Hematopoietic multipotent progenitor cell (in vitro differentiated cells): ENCODE data around the gene ATP6V0D1. TPM values are rescaled to one million over a fixed set of nuclear protein-coding genes. Genes with fewer than 3 reads are reported as not detected.

Source experiments
- DNase-seq, 3 donors: peaks; one replicate each; pipeline ENCODE4 v3.0.0-alpha.2; 2011 to 2015; ENCODE audit warnings: low read depth in 2 of 3, low spot score in 2 of 3
- small RNA-seq: library from RNA; depleted of rRNA; stranded (forward); fragments of <200 nt; gene quantifications from one replicate; pipeline ENCODE3, GENCODE V24; 2012
- total RNA-seq: library from RNA; depleted of rRNA; stranded (reverse); fragments of >200 nt; gene quantifications from one replicate; pipeline ENCODE4 v1.2.3, GENCODE V29; 2012

ATP6V0D1 gene
- total RNA-seq, 1 donor, result 153 TPM

- no peak for DNase-seq
Observed at GRCh38 chr16:67395458-67396158, 85.3 kb downstream of the ATP6V0D1 start.

GRCh38 chr16:67395105-67395457, 85.9 kb downstream of the ATP6V0D1 start:
- DNase-seq, result no peak

- DNase-seq, result peak in 2 of 3 donors; percentile 58 to 79
Observed at GRCh38 chr16:67394155-67395104, 86.5 kb downstream of the ATP6V0D1 start.

- DNase-seq, result no peak
Observed at GRCh38 chr16:67393788-67394154, 87.2 kb downstream of the ATP6V0D1 start.

GRCh38 chr16:67393111-67393787, 87.7 kb downstream of the ATP6V0D1 start, which contains the start of gene TPPP3:
Gene TPPP3 (minus strand): TSS chr16:67393498. CDS start chr16:67391111, 2,387 bp downstream.
- peak in 2 of 3 donors; percentile 53 to 71 for DNase-seq

- DNase-seq, result no peak
Observed at GRCh38 chr16:67392301-67393059, 88.5 kb downstream of the ATP6V0D1 start.

GRCh38 chr16:67391424-67392300, 89.3 kb downstream of the ATP6V0D1 start:
- no peak for DNase-seq

GRCh38 chr16:67390816-67391423, 90.0 kb downstream of the ATP6V0D1 start:
- no peak for DNase-seq

GRCh38 chr16:67389911-67390815, 90.8 kb downstream of the ATP6V0D1 start:
- DNase-seq, result peak in 2 of 3 donors; percentile 49 to 72

GRCh38 chr16:67388591-67388990, 92.4 kb downstream of the ATP6V0D1 start:
- no peak for DNase-seq

GRCh38 chr16:67388191-67388590, 92.8 kb downstream of the ATP6V0D1 start:
- DNase-seq, result no peak

Small RNA genes within 50 kb of the gene (small RNA-seq; reads per million reads assigned to genes)
- gene RNU1-123P, result not detected

Other genes starting within 250 kb of the ATP6V0D1 start
- gene FHOD1, start 233.7 kb downstream of the ATP6V0D1 start, total RNA-seq, result 45.8 TPM
- gene SLC9A5, start 232.2 kb downstream of the ATP6V0D1 start, total RNA-seq, result 0.54 TPM
- gene PLEKHG4, start 201.6 kb downstream of the ATP6V0D1 start, total RNA-seq, result 23.4 TPM
- gene KCTD19, start 154.4 kb downstream of the ATP6V0D1 start, total RNA-seq, result 0.54 TPM
- gene LRRC36, start 154.3 kb downstream of the ATP6V0D1 start, total RNA-seq, result 0.27 TPM
- 5.1 TPM for gene TPPP3, start 87.7 kb downstream of the ATP6V0D1 start, total RNA-seq
- 6.7 TPM for gene ZDHHC1, start 64.7 kb downstream of the ATP6V0D1 start, total RNA-seq
- 0.27 TPM for gene HSD11B2, start 50.0 kb downstream of the ATP6V0D1 start, total RNA-seq
- gene AGRP, start 2.4 kb upstream of the ATP6V0D1 start, total RNA-seq, result not detected
- 28.8 TPM for gene RIPOR1, start 47.7 kb upstream of the ATP6V0D1 start, total RNA-seq
- gene CTCF, start 81.4 kb upstream of the ATP6V0D1 start, total RNA-seq, result 35.3 TPM
- 46.6 TPM for gene CARMIL2, start 164.0 kb upstream of the ATP6V0D1 start, total RNA-seq
- gene ACD, start 179.1 kb upstream of the ATP6V0D1 start, total RNA-seq, result 48.7 TPM
- 10.0 TPM for gene PARD6A, start 179.8 kb upstream of the ATP6V0D1 start, total RNA-seq
- gene ENKD1, start 185.6 kb upstream of the ATP6V0D1 start, total RNA-seq, result 20.7 TPM
- 15.9 TPM for gene C16orf86, start 185.7 kb upstream of the ATP6V0D1 start, total RNA-seq
- gene GFOD2, start 238.2 kb upstream of the ATP6V0D1 start, total RNA-seq, result 26.7 TPM